Upper lobe of left lung (tissue), 6 donors: ENCODE results near the gene NPHS1. TPM values are rescaled to one million over a fixed set of nuclear protein-coding genes. Genes with fewer than 3 reads are reported as not detected.
A peak's percentile ranks its signal among the peaks of the same experiment; 100 is the strongest.

ENCODE experiments used
- ATAC-seq, 2 donors: fragments of 200-7000 bp; cut with Tn5 transposase; one replicate each; pipeline ENCODE4 v1.9.1; 2022; ENCODE audit warnings: mild to moderate bottlenecking in 2 of 2, moderate library complexity in 2 of 2; ENCODE audit not compliant: low FRiP score in 2 of 2
- DNase-seq, 2 donors: peaks; one replicate each; pipeline ENCODE4 v3.0.0-alpha.2; 2019 to 2020
- H3K27ac ChIP-seq, 4 donors: fragments of 200-600 bp; sonication (generic); one replicate each; pipeline ENCODE4 v1.5.1; 2016 to 2019
- H3K27me3 ChIP-seq, 4 donors: fragments of 200-600 bp; sonication (generic); one replicate each; pipeline ENCODE4 v1.5.1; 2017 to 2019
- H3K36me3 ChIP-seq, 4 donors: fragments of 200-600 bp; sonication (generic); one replicate each; pipeline ENCODE4 v1.5.1; 2016 to 2019
- H3K4me1 ChIP-seq, 4 donors: fragments of 200-600 bp; sonication (generic); one replicate each; pipeline ENCODE4 v1.5.1; 2018 to 2019
- H3K4me3 ChIP-seq, 4 donors: fragments of 200-600 bp; sonication (generic); one replicate each; pipeline ENCODE4 v1.5.1; 2017 to 2019; ENCODE audit warnings: mild to moderate bottlenecking in 2 of 4, moderate library complexity in 1 of 4
- H3K9me3 ChIP-seq, 4 donors: fragments of 200-600 bp; sonication (generic); one replicate each; pipeline ENCODE4 v1.5.1; 2018 to 2019
- CTCF ChIP-seq, 6 experiments: fragments of 450-650 bp in 4 of 6; fragments of 200-600 bp in 2 of 6; sonication (generic) in 2 of 6; IDR thresholded peaks; one replicate each; pipeline ENCODE4 v1.5.1; 2016 to 2019; ENCODE audit warnings: antibody characterized with exemption in 6 of 6
- EP300 ChIP-seq, 4 donors: sonication (generic); formaldehyde crosslinking; IDR thresholded peaks; one replicate each; pipeline ENCODE4 v1.5.1; 2017; ENCODE audit warnings: antibody characterized with exemption in 4 of 4, control low read depth in 2 of 4
- POLR2A ChIP-seq, 4 donors: fragments of 450-650 bp; IDR thresholded peaks; one replicate each; pipeline ENCODE4 v1.5.1; 2016 to 2017; ENCODE audit warnings: antibody characterized with exemption in 4 of 4, mild to moderate bottlenecking in 2 of 4
- POLR2AphosphoS5 ChIP-seq, 2 donors: sonication (generic); formaldehyde crosslinking; IDR thresholded peaks; one replicate each; pipeline ENCODE4 v1.5.1; 2017; ENCODE audit warnings: antibody characterized with exemption in 2 of 2
- WGBS, 2 donors: methylation state at CpG; one replicate each; pipeline ENCODE4 v1.1.5; 2017 to 2018; 5-methylcytosine and 5-hydroxymethylcytosine counted together
- total RNA-seq, 6 donors: library from RNA; depleted of rRNA in 4 of 6; stranded (reverse); fragments of >200 nt in 4 of 6; gene quantifications; one replicate each; pipeline versions ENCODE4 v1.1.0 to v1.2.1, GENCODE V29; 2016 to 2021
- donor health status: DM: no; HTN: no; CAD: no; lungs with moderate emphysema.
- donor health status: DM: no; HTN: yes; CAD: no; lungs with severe emphysema.

The NPHS1 gene
- total RNA-seq, 6 donors from 2014 or later = not detected

- H3K27me3 ChIP-seq = no peaks in the 10 kb centered on the region
- no peak for TF ChIP-seq POLR2A (IDR thresholded peaks at IDR 0.05)
- WGBS, 2 donors = 91 to 93% methylated on average over 4 to 5 of the region's 5 CpGs
- no peak overlapping the region for H3K27ac ChIP-seq
- DNase-seq (no peak), ATAC-seq (no peak)
- H3K9me3 ChIP-seq = no peaks in the 10 kb centered on the region
- peaks cover 21 to 49% (median 42%) of the 10 kb centered on the region in 4 donors for H3K36me3 ChIP-seq
- no peak overlapping the region for H3K4me3 ChIP-seq
- no peaks in the 10 kb centered on the region for H3K4me1 ChIP-seq
These were observed 34.9 kb upstream of the NPHS1 start for GRCh38 chr19:35887197-35887596.

GRCh38 chr19:35885904-35886303 lies 33.6 kb upstream of the NPHS1 start:
- Histone ChIP-seq H3K4me3 (no peak overlapping the region), H3K4me1 (no peaks in the 10 kb centered on the region), H3K36me3 (peaks cover 21 to 43% (median 32%) of the 10 kb centered on the region in 4 donors), H3K9me3 (no peaks in the 10 kb centered on the region), H3K27ac (no peak overlapping the region), H3K27me3 (no peaks in the 10 kb centered on the region)
- ATAC-seq (no peak), DNase-seq (no peak)
- TF ChIP-seq POLR2A (IDR thresholded peaks at IDR 0.05) (no peak), POLR2AphosphoS5 (IDR thresholded peaks at IDR 0.05) (no peak)
- 96 to 97% methylated on average over 8 of the region's 8 CpGs for WGBS, 2 donors

GRCh38 chr19:35885225-35885738 lies 33.0 kb upstream of the NPHS1 start:
- WGBS, 2 donors = 96% methylated on average over 6 of the region's 6 CpGs

GRCh38 chr19:35883882-35884281 lies 31.6 kb upstream of the NPHS1 start:
- no peak overlapping the region for H3K27ac ChIP-seq
- 50 to 80% methylated on average over 2 of the region's 2 CpGs for WGBS, 2 donors
- ATAC-seq (no peak), DNase-seq (no peak)
- H3K36me3 ChIP-seq = peaks cover 7 to 23% (median 12%) of the 10 kb centered on the region in 4 donors
- TF ChIP-seq CTCF (IDR thresholded peaks at IDR 0.05) (no peak), POLR2A (IDR thresholded peaks at IDR 0.05) (no peak), POLR2AphosphoS5 (IDR thresholded peaks at IDR 0.05) (no peak), EP300 (IDR thresholded peaks at IDR 0.05) (no peak)
- H3K4me3 ChIP-seq = no peak overlapping the region
- H3K4me1 ChIP-seq = peaks cover 0 to 5% (median 0%) of the 10 kb centered on the region in 4 donors
- H3K9me3 ChIP-seq = no peaks in the 10 kb centered on the region
- H3K27me3 ChIP-seq = peaks cover 0 to 3% (median 1%) of the 10 kb centered on the region in 4 donors

More at GRCh38 chr19:35885225-35885738, 33.0 kb upstream of the NPHS1 start:
- DNase-seq = no peak
- no peak for ATAC-seq
- H3K9me3 ChIP-seq = no peaks in the 10 kb centered on the region
- no peak for TF ChIP-seq POLR2A (IDR thresholded peaks at IDR 0.05)
- no peak for TF ChIP-seq CTCF (IDR thresholded peaks at IDR 0.05)
- no peak for TF ChIP-seq EP300 (IDR thresholded peaks at IDR 0.05)
- no peak for TF ChIP-seq POLR2AphosphoS5 (IDR thresholded peaks at IDR 0.05)
- H3K27me3 ChIP-seq = no peaks in the 10 kb centered on the region
- H3K36me3 ChIP-seq = peaks cover 19 to 37% (median 25%) of the 10 kb centered on the region in 4 donors
- H3K27ac ChIP-seq = no peak overlapping the region
- no peak overlapping the region for H3K4me3 ChIP-seq
- no peaks in the 10 kb centered on the region for H3K4me1 ChIP-seq

GRCh38 chr19:35882114-35882832 lies 30.0 kb upstream of the NPHS1 start:
- H3K36me3 ChIP-seq = peaks cover 0 to 9% (median 0%) of the 10 kb centered on the region in 4 donors
- no peak overlapping the region for H3K27ac ChIP-seq
- no peaks in the 10 kb centered on the region for H3K9me3 ChIP-seq
- TF ChIP-seq CTCF (IDR thresholded peaks at IDR 0.05) (peak in 5 of 6 experiments; percentile 34 to 51 (median 45)), EP300 (IDR thresholded peaks at IDR 0.05) (no peak), POLR2AphosphoS5 (IDR thresholded peaks at IDR 0.05) (no peak), POLR2A (IDR thresholded peaks at IDR 0.05) (no peak)
- DNase-seq (no peak), ATAC-seq (peak in 1 of 2 donors; percentile 63)
- peaks cover 0 to 5% (median 0%) of the 10 kb centered on the region in 4 donors for H3K4me1 ChIP-seq
- H3K27me3 ChIP-seq = peaks cover 0 to 8% (median 1%) of the 10 kb centered on the region in 4 donors
- no peak overlapping the region for H3K4me3 ChIP-seq
- 31 to 37% methylated on average over 8 of the region's 8 CpGs for WGBS, 2 donors
